OCI-LY1 (cell line): Measurements from ENCODE around the gene CAPN11.

Experiments used
- EZH2 ChIP-seq: fragments of 200-600 bp; sonication (generic), shearing (Covaris generic); IDR thresholded peaks from 2 replicates; pipeline ENCODE4 v1.8.0; 2017; ENCODE audit warnings: borderline replicate concordance, mixed run types, mild to moderate bottlenecking, antibody characterized with exemption, low read length, moderate library complexity, mixed read lengths
- TF ChIP-seq, protein P1 (sequence below): fragments of 200-600 bp; sonication (generic), shearing (Covaris generic); IDR thresholded peaks from 2 replicates; pipeline ENCODE4 v1.5.1; 2017; ENCODE audit warnings: mild to moderate bottlenecking, antibody characterized with exemption, low read length, moderate library complexity, mixed read lengths

DNA sequence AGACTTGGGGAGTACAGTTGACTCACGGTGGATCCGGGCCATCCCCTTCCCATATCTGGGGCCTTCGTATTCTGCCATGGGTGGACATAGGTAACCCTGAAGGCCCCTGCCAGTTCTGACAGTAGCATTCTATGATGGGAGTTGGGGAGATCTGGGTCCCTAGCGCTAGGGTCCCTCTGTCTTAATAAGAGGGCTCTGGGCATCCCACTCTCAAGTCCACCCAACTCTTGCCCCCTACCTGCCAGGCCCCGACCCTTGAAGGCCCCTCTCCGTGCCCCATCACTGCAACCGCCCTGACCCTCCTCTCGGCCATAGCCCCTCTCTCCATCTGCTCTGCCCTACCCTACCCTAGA, 6.5 kb upstream of the CAPN11 start:
- TF ChIP-seq, protein P1, sequence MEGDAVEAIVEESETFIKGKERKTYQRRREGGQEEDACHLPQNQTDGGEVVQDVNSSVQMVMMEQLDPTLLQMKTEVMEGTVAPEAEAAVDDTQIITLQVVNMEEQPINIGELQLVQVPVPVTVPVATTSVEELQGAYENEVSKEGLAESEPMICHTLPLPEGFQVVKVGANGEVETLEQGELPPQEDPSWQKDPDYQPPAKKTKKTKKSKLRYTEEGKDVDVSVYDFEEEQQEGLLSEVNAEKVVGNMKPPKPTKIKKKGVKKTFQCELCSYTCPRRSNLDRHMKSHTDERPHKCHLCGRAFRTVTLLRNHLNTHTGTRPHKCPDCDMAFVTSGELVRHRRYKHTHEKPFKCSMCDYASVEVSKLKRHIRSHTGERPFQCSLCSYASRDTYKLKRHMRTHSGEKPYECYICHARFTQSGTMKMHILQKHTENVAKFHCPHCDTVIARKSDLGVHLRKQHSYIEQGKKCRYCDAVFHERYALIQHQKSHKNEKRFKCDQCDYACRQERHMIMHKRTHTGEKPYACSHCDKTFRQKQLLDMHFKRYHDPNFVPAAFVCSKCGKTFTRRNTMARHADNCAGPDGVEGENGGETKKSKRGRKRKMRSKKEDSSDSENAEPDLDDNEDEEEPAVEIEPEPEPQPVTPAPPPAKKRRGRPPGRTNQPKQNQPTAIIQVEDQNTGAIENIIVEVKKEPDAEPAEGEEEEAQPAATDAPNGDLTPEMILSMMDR: peak; percentile 24; the same call in 1 of the 2 replicates
- TF ChIP-seq EZH2: no peak
